Breast epithelium (tissue), 3 donors: ENCODE data around the gene CPPED1.

ENCODE experiments used
- POLR2A ChIP-seq: fragments of 450-650 bp; IDR thresholded peaks from one replicate; pipeline ENCODE4 v1.6.1; 2016; ENCODE audit warnings: antibody characterized with exemption, mild to moderate bottlenecking, moderate library complexity
- TF ChIP-seq, protein P1 (sequence below), 3 donors: fragments of 450-650 bp; IDR thresholded peaks; one replicate each; pipeline ENCODE4 v1.5.1; 2016 to 2017; ENCODE audit warnings: antibody characterized with exemption in 3 of 3, mild to moderate bottlenecking in 3 of 3, moderate library complexity in 3 of 3

- TF ChIP-seq, protein P1, sequence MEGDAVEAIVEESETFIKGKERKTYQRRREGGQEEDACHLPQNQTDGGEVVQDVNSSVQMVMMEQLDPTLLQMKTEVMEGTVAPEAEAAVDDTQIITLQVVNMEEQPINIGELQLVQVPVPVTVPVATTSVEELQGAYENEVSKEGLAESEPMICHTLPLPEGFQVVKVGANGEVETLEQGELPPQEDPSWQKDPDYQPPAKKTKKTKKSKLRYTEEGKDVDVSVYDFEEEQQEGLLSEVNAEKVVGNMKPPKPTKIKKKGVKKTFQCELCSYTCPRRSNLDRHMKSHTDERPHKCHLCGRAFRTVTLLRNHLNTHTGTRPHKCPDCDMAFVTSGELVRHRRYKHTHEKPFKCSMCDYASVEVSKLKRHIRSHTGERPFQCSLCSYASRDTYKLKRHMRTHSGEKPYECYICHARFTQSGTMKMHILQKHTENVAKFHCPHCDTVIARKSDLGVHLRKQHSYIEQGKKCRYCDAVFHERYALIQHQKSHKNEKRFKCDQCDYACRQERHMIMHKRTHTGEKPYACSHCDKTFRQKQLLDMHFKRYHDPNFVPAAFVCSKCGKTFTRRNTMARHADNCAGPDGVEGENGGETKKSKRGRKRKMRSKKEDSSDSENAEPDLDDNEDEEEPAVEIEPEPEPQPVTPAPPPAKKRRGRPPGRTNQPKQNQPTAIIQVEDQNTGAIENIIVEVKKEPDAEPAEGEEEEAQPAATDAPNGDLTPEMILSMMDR (IDR thresholded peaks at IDR 0.05), result no peak
- TF ChIP-seq POLR2A, result no peak
Observed at GRCh38 chr16:12798171-12798570, 5.5 kb downstream of the CPPED1 start.
